Measurements from ENCODE around the gene ITGB1BP1. TPM values are rescaled to one million over a fixed set of nuclear protein-coding genes. Genes with fewer than 3 reads are reported as not detected.

The ITGB1BP1 gene
- total and polyA plus RNA-seq, 2 of the 13 experiments (the other 11 are each of a cell fraction or from before 2014, with no cell fraction given), result 106 to 108 TPM

DNA sequence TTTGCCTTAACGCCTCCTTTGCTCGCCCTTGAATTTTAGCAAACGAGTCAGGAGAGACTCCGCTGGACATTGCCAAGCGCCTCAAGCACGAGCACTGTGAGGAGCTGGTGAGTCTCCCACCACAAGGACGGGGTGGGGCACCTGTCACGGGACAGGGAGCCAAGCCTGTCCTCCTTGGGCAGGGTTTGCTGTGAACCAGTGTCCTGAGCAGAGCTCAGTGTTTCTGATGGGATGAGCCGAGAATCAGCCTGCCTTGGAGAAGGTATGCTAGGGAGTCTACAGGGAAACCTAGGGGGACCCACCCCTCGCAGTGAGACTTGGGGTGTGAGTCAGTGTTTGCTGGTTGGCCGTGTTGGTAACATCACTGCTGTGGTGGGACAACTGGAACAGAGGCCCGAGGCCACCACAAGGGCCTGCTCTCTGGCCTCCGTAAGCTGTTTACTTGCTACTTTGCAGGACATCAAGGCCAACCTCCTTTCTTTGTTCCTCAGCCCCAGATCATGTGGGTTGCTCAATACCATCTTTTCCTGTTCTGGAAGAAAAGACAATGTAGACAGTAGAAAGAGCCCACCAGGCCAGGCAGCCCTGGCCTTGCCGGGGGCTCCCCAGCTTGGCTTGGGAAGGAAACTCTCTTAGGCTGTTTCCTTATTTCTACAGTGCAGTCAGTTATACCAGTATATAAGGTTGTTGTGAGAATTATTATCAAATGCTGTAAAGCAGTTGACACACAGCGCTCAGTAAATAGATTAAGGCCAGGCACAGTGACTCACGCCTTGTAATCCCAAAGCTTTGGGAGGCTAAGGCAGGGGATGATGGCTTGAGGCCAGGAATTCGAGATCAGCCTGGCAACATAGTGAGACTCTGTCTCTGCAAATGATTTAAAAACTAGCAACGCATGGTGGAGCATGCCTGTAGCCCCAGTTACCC lies 42.4 kb downstream of the ITGB1BP1 start (continued):
- TF ChIP-seq, protein P1, sequence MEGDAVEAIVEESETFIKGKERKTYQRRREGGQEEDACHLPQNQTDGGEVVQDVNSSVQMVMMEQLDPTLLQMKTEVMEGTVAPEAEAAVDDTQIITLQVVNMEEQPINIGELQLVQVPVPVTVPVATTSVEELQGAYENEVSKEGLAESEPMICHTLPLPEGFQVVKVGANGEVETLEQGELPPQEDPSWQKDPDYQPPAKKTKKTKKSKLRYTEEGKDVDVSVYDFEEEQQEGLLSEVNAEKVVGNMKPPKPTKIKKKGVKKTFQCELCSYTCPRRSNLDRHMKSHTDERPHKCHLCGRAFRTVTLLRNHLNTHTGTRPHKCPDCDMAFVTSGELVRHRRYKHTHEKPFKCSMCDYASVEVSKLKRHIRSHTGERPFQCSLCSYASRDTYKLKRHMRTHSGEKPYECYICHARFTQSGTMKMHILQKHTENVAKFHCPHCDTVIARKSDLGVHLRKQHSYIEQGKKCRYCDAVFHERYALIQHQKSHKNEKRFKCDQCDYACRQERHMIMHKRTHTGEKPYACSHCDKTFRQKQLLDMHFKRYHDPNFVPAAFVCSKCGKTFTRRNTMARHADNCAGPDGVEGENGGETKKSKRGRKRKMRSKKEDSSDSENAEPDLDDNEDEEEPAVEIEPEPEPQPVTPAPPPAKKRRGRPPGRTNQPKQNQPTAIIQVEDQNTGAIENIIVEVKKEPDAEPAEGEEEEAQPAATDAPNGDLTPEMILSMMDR (CRISPR knock-in tag; IDR thresholded peaks at IDR 0.05), result peak; percentile 49
- TF ChIP-seq ZSCAN9 (CRISPR knock-in tag; IDR thresholded peaks at IDR 0.05; ENCODE audit: borderline replicate concordance) (0 out of 2 replicates have a peak, but pooled peaks have one; percentile 29), SMARCC2 (IDR thresholded peaks at IDR 0.05) (no peak), ZNF776 (CRISPR knock-in tag; IDR thresholded peaks at IDR 0.05) (no peak), ARNT (IDR thresholded peaks at IDR 0.05) (no peak), RXRA (CRISPR knock-in tag; IDR thresholded peaks at IDR 0.05) (peak; percentile 2; the same call in 1 of the 2 replicates), STAG1 (CRISPR knock-in tag; IDR thresholded peaks at IDR 0.05) (peak; percentile 16; the same call in 1 of the 2 replicates), KLF16 (CRISPR knock-in tag; IDR thresholded peaks at IDR 0.05) (peak in 1 of 2 experiments; percentile 92; a peak in 2 of 4 replicates), ZNF615 (CRISPR knock-in tag; IDR thresholded peaks at IDR 0.05; ENCODE audit: borderline replicate concordance) (no peak), JUN (CRISPR knock-in tag; IDR thresholded peaks at IDR 0.05) (no peak)
- TF ChIP-seq, protein P2, sequence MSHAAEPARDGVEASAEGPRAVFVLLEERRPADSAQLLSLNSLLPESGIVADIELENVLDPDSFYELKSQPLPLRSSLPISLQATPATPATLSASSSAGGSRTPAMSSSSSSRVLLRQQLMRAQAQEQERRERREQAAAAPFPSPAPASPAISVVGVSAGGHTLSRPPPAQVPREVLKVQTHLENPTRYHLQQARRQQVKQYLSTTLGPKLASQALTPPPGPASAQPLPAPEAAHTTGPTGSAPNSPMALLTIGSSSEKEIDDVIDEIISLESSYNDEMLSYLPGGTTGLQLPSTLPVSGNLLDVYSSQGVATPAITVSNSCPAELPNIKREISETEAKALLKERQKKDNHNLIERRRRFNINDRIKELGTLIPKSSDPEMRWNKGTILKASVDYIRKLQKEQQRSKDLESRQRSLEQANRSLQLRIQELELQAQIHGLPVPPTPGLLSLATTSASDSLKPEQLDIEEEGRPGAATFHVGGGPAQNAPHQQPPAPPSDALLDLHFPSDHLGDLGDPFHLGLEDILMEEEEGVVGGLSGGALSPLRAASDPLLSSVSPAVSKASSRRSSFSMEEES (CRISPR knock-in tag; IDR thresholded peaks at IDR 0.05), result no peak
- TF ChIP-seq, protein P3, sequence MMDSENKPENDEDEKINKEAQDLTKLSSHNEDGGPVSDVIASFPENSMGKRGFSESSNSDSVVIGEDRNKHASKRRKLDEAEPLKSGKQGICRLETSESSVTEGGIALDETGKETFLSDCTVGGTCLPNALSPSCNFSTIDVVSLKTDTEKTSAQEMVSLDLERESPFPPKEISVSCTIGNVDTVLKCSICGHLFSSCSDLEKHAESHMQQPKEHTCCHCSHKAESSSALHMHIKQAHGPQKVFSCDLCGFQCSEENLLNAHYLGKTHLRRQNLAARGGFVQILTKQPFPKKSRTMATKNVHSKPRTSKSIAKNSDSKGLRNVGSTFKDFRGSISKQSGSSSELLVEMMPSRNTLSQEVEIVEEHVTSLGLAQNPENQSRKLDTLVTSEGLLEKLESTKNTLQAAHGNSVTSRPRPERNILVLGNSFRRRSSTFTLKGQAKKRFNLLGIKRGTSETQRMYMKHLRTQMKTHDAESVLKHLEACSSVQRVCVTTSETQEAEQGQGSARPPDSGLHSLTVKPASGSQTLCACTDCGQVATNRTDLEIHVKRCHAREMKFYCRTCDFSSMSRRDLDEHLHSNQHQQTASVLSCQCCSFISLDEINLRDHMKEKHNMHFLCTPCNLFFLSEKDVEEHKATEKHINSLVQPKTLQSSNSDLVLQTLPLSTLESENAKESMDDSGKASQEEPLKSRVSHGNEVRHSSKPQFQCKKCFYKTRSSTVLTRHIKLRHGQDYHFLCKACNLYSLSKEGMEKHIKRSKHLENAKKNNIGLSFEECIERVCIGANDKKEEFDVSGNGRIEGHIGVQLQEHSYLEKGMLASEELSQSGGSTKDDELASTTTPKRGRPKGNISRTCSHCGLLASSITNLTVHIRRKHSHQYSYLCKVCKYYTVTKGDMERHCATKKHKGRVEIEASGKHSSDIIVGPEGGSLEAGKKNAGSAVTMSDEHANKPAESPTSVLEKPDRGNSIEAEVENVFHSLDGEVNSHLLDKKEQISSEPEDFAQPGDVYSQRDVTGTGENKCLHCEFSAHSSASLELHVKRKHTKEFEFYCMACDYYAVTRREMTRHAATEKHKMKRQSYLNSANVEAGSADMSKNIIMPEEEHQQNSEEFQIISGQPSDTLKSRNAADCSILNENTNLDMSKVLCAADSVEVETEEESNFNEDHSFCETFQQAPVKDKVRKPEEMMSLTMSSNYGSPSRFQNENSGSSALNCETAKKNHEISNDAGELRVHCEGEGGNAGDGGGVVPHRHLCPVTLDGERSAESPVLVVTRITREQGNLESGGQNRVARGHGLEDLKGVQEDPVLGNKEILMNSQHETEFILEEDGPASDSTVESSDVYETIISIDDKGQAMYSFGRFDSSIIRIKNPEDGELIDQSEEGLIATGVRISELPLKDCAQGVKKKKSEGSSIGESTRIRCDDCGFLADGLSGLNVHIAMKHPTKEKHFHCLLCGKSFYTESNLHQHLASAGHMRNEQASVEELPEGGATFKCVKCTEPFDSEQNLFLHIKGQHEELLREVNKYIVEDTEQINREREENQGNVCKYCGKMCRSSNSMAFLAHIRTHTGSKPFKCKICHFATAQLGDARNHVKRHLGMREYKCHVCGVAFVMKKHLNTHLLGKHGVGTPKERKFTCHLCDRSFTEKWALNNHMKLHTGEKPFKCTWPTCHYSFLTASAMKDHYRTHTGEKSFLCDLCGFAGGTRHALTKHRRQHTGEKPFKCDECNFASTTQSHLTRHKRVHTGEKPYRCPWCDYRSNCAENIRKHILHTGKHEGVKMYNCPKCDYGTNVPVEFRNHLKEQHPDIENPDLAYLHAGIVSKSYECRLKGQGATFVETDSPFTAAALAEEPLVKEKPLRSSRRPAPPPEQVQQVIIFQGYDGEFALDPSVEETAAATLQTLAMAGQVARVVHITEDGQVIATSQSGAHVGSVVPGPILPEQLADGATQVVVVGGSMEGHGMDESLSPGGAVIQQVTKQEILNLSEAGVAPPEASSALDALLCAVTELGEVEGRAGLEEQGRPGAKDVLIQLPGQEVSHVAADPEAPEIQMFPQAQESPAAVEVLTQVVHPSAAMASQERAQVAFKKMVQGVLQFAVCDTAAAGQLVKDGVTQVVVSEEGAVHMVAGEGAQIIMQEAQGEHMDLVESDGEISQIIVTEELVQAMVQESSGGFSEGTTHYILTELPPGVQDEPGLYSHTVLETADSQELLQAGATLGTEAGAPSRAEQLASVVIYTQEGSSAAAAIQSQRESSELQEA (CRISPR knock-in tag; IDR thresholded peaks at IDR 0.05; ENCODE audit: not compliant biosample characterization), result peak; percentile 8
- TF ChIP-seq, protein P4, sequence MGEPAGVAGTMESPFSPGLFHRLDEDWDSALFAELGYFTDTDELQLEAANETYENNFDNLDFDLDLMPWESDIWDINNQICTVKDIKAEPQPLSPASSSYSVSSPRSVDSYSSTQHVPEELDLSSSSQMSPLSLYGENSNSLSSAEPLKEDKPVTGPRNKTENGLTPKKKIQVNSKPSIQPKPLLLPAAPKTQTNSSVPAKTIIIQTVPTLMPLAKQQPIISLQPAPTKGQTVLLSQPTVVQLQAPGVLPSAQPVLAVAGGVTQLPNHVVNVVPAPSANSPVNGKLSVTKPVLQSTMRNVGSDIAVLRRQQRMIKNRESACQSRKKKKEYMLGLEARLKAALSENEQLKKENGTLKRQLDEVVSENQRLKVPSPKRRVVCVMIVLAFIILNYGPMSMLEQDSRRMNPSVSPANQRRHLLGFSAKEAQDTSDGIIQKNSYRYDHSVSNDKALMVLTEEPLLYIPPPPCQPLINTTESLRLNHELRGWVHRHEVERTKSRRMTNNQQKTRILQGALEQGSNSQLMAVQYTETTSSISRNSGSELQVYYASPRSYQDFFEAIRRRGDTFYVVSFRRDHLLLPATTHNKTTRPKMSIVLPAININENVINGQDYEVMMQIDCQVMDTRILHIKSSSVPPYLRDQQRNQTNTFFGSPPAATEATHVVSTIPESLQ (CRISPR knock-in tag; conservative IDR thresholded peaks at IDR 0.05), result no peak

Measured in HepG2 (cell line).